A673 (cell line): ENCODE data around the gene SP5. TPM values are rescaled to one million over a fixed set of nuclear protein-coding genes. Genes with fewer than 3 reads are reported as not detected.

Experiments used
- BruUV-seq: library from RNA; stranded (reverse); fragments of 400-500 nt; replicated peaks from 2 replicates; lab custom pipeline; 2021; lab: Mats Ljungman, UMichigan
- CTCF ChIA-PET: fragments of 300-600 bp; sonication (Branson Sonifier 250); formaldehyde crosslinking; loops from one replicate; lab custom pipeline; 2022; ENCODE audit warnings: antibody characterized with exemption; lab: Charles Lee
- POLR2A ChIA-PET: fragments of 300-600 bp; sonication (Branson Sonifier 250); formaldehyde crosslinking; loops from one replicate; lab custom pipeline; 2022; ENCODE audit warnings: antibody characterized with exemption; ENCODE audit not compliant: low non-redundant PET; lab: Charles Lee
- DNase-seq: peaks from one replicate; pipeline ENCODE4 v3.0.0-alpha.2; 2015; ENCODE audit warnings: low spot score
- H3K27ac ChIP-seq: fragments of 200-600 bp; sonication (generic); 2 replicates; pipeline ENCODE4 v1.5.1; 2016; ENCODE audit warnings: mixed run types, low read depth, mild to moderate bottlenecking, mixed read lengths, antibody characterized with exemption, low read length; ENCODE audit not compliant: poor library complexity, severe bottlenecking
- H3K27me3 ChIP-seq: fragments of 200-600 bp; sonication (generic); replicated peaks from 2 replicates; pipeline ENCODE4 v1.6.1; 2017; ENCODE audit warnings: mixed run types, low read depth, mild to moderate bottlenecking, mixed read lengths, antibody characterized with exemption, low read length; ENCODE audit not compliant: insufficient read depth, poor library complexity
- H3K36me3 ChIP-seq: fragments of 200-600 bp; sonication (generic); 2 replicates; pipeline ENCODE4 v1.6.1; 2016; ENCODE audit warnings: mixed run types, mild to moderate bottlenecking, mixed read lengths, antibody characterized with exemption, low read length; ENCODE audit not compliant: insufficient read depth, poor library complexity, severe bottlenecking
- H3K4me1 ChIP-seq: fragments of 200-600 bp; sonication (generic); 2 replicates; pipeline ENCODE4 v1.6.1; 2017; ENCODE audit warnings: mixed run types, mild to moderate bottlenecking, mixed read lengths, antibody characterized with exemption, low read length; ENCODE audit not compliant: insufficient read depth, poor library complexity, severe bottlenecking
- H3K4me3 ChIP-seq: fragments of 200-600 bp; sonication (generic); 2 replicates; pipeline ENCODE4 v1.5.1; 2016; ENCODE audit warnings: low read depth, mixed run types, mild to moderate bottlenecking, mixed read lengths, low read length; ENCODE audit not compliant: poor library complexity, severe bottlenecking
- H3K9me3 ChIP-seq: fragments of 200-600 bp; sonication (generic); 2 replicates; pipeline ENCODE4 v1.6.1; 2016; ENCODE audit warnings: mixed run types, low read depth, mild to moderate bottlenecking, mixed read lengths, antibody characterized with exemption, low read length; ENCODE audit not compliant: poor library complexity, severe bottlenecking
- CTCF ChIP-seq: fragments of 300-800, 200-600 bp; sonication (generic); conservative IDR thresholded peaks from 2 replicates; pipeline ENCODE4 v1.5.1; 2017; ENCODE audit warnings: low read depth, mild to moderate bottlenecking, antibody characterized with exemption, low read length, moderate library complexity, mixed read lengths
- EZH2 ChIP-seq: fragments of 200-600 bp; sonication (generic); IDR thresholded peaks from 2 replicates; pipeline ENCODE4 v1.6.1; 2017; ENCODE audit warnings: borderline replicate concordance, low read depth, mild to moderate bottlenecking, mixed read lengths, antibody characterized with exemption, low read length; ENCODE audit not compliant: poor library complexity, severe bottlenecking
- intact Hi-C: fragments of 100-400 bp; cut with micrococcal nuclease; formaldehyde crosslinking; loops from one replicate; pipeline ENCODE4 v1.10.0; 2022; ENCODE audit not compliant: unreplicated experiment
- total RNA-seq: library from RNA; stranded (reverse); gene quantifications from 2 replicates; pipeline ENCODE4 v1.2.3, GENCODE V29; 2021

The SP5 gene
- total RNA-seq, 1 experiment from 2014 or later: not detected

- H3K36me3 ChIP-seq: no peaks in the 10 kb centered on the region
- peaks cover 11% of the 10 kb centered on the region for H3K4me1 ChIP-seq
- H3K4me3 ChIP-seq: no peak overlapping the region
- ChIA-PET CTCF (no interaction called here), POLR2A (no interaction called here)
- no peak overlapping the region for H3K27ac ChIP-seq
- H3K9me3 ChIP-seq: no peaks in the 10 kb centered on the region
- no TSS peak for BruUV-seq
- TF ChIP-seq EZH2 (no peak), CTCF (no peak)
- DNase-seq: peak; percentile 74
- H3K27me3 ChIP-seq: peaks cover 29% of the 10 kb centered on the region
- intact Hi-C loops: no loop called here
Observed at GRCh38 chr2:170679607-170680079, 35.5 kb upstream of the SP5 start.

GRCh38 chr2:170680172-170680941 is 34.8 kb upstream of the SP5 start:
- Histone ChIP-seq H3K4me1 (peaks cover 11% of the 10 kb centered on the region), H3K36me3 (no peaks in the 10 kb centered on the region), H3K27me3 (peaks cover 29% of the 10 kb centered on the region), H3K9me3 (no peaks in the 10 kb centered on the region), H3K4me3 (no peak overlapping the region), H3K27ac (no peak overlapping the region)
- no peak for TF ChIP-seq CTCF
- TF ChIP-seq EZH2: no peak
- ChIA-PET CTCF (no interaction called here), POLR2A (interaction anchor here (0.6 kb wide), 1 partner anchor 91 kb away, joined by 3 read pairs; no protein-coding TSS in a partner anchor)
- no peak for DNase-seq
- BruUV-seq: no TSS peak
- intact Hi-C loops: no loop called here

- H3K27ac ChIP-seq: no peak overlapping the region
- no peak for TF ChIP-seq EZH2
- TF ChIP-seq CTCF: no peak
- peaks cover 11% of the 10 kb centered on the region for H3K4me1 ChIP-seq
- no peaks in the 10 kb centered on the region for H3K9me3 ChIP-seq
- BruUV-seq: no TSS peak
- H3K36me3 ChIP-seq: no peaks in the 10 kb centered on the region
- H3K27me3 ChIP-seq: peaks cover 34% of the 10 kb centered on the region
- no peak for DNase-seq
- POLR2A ChIA-PET: no interaction called here
- H3K4me3 ChIP-seq: no peak overlapping the region
- intact Hi-C loops: no loop called here
- CTCF ChIA-PET: no interaction called here
Observed at GRCh38 chr2:170681311-170681710, 33.8 kb upstream of the SP5 start.
